A549 (cell line): Measurements from ENCODE around the gene NPTXR. TPM values are rescaled to one million over a fixed set of nuclear protein-coding genes. Genes with fewer than 3 reads are reported as not detected.

ENCODE experiments used
- ATAC-seq, 2 experiments: fragments of 200-7000 bp in 1 of 2; fragments of >200 bp in 1 of 2; cut with Nextera tagmentation in 1 of 2; cut with Tn5 transposase in 1 of 2; 3 replicates each; pipeline versions ENCODE4 v1.8.0 to v1.9.1; 2018 to 2020; ENCODE audit warnings: mild to moderate bottlenecking in 1 of 2, moderate library complexity in 1 of 2
- CTCF ChIA-PET: fragments of 300-600 bp; sonication (Branson Sonifier 250); formaldehyde crosslinking; extraction: SDS; loops from one replicate; lab custom pipeline; 2021; ENCODE audit warnings: antibody characterized with exemption, inconsistent platforms; lab: Yijun Ruan, JAX
- POLR2A ChIA-PET: fragments of 350-600 bp; formaldehyde crosslinking; extraction: SDS; loops from one replicate; lab custom pipeline; 2021; ENCODE audit warnings: antibody characterized with exemption, inconsistent platforms; lab: Yijun Ruan, JAX
- DNase-seq, 2 experiments: peaks; one replicate each; pipeline versions ENCODE4 v3.0.0 to v3.0.0-alpha.2; 2011 to 2016; ENCODE audit warnings: low read depth in 1 of 2, low spot score in 1 of 2
- FAIRE-seq: peaks from 2 replicates; lab custom pipeline; 2011; peaks lifted over from hg19 to GRCh38; lab: Jason Lieb, UNC
- H3K27ac ChIP-seq, 2 experiments: fragments of >200 bp; sonication (Bioruptor Twin); formaldehyde crosslinking; 3 replicates each; pipeline ENCODE4 v1.5.1; 2016 to 2017
- H3K4me1 ChIP-seq: fragments of >200 bp; sonication (Bioruptor Twin); formaldehyde crosslinking; 3 replicates; pipeline ENCODE4 v1.6.1; 2016
- H3K4me2 ChIP-seq: fragments of >200 bp; sonication (Bioruptor Twin); formaldehyde crosslinking; 3 replicates; pipeline ENCODE4 v1.6.1; 2016
- H3K4me3 ChIP-seq: fragments of >200 bp; sonication (Bioruptor Twin); formaldehyde crosslinking; 3 replicates; pipeline ENCODE4 v1.5.1; 2016
- H3K9me3 ChIP-seq: fragments of >200 bp; sonication (Bioruptor Twin); formaldehyde crosslinking; 3 replicates; pipeline ENCODE4 v1.6.1; 2016
- ATOH8 ChIP-seq: fragments of 250-450 bp; sonication (Bioruptor Pico); IDR thresholded peaks from 2 replicates; pipeline ENCODE4 v1.5.0; 2020; ENCODE audit warnings: low read depth, mild to moderate bottlenecking, moderate library complexity
- CBX2 ChIP-seq: fragments of 200-600 bp; sonication (generic); IDR thresholded peaks from 2 replicates; pipeline ENCODE4 v1.6.1; 2016; ENCODE audit warnings: low read depth, mild to moderate bottlenecking, borderline replicate concordance
- CBX8 ChIP-seq: fragments of 200-600 bp; sonication (generic); IDR thresholded peaks from 2 replicates; pipeline ENCODE4 v1.6.1; 2016
- ELK1 ChIP-seq: fragments of 150-350 bp; IDR thresholded peaks from 2 replicates; pipeline ENCODE4 v1.6.1; 2014; ENCODE audit warnings: low read depth, mild to moderate bottlenecking, low read length
- ESRRA ChIP-seq: fragments of 150-350 bp; IDR thresholded peaks from 2 replicates; pipeline ENCODE4 v1.6.1; 2014; ENCODE audit warnings: mild to moderate bottlenecking, low read length, borderline replicate concordance
- FOSB ChIP-seq: fragments of 250-450 bp; sonication (Bioruptor Pico); IDR thresholded peaks from 2 replicates; pipeline ENCODE4 v1.5.0; 2020; ENCODE audit warnings: mild to moderate bottlenecking, moderate library complexity
- GATA3 ChIP-seq: IDR thresholded peaks from 2 replicates; pipeline ENCODE4 v1.6.1; 2012; ENCODE audit warnings: borderline replicate concordance
- HMGXB4 ChIP-seq: fragments of 250-450 bp; sonication (Bioruptor Pico); IDR thresholded peaks from 2 replicates; pipeline ENCODE4 v1.5.0; 2021; ENCODE audit warnings: mild to moderate bottlenecking, moderate library complexity, borderline replicate concordance
- HOXA7 ChIP-seq: fragments of 250-450 bp; sonication (Bioruptor Pico); IDR thresholded peaks from 2 replicates; pipeline ENCODE4 v1.5.0; 2020; ENCODE audit warnings: mild to moderate bottlenecking, moderate library complexity
- JUNB ChIP-seq: fragments of >200 bp; sonication (Bioruptor Twin); formaldehyde crosslinking; IDR thresholded peaks from 2 replicates; pipeline ENCODE4 v1.6.1; 2016
- MYC ChIP-seq: IDR thresholded peaks from 2 replicates; pipeline ENCODE4 v1.6.1; 2012; ENCODE audit warnings: mild to moderate bottlenecking, inconsistent platforms, low read length, improper control_type of control experiment, borderline replicate concordance
- NPAS2 ChIP-seq: fragments of 250-450 bp; sonication (Bioruptor Pico); IDR thresholded peaks from 2 replicates; pipeline ENCODE4 v1.8.0; 2022; ENCODE audit warnings: mild to moderate bottlenecking, moderate library complexity, borderline replicate concordance
- PBX3 ChIP-seq: IDR thresholded peaks from 2 replicates; pipeline ENCODE4 v1.6.1; 2012
- RAD21 ChIP-seq, 2 experiments: fragments of >200 bp in 1 of 2; sonication (Bioruptor Twin) in 1 of 2; formaldehyde crosslinking in 1 of 2; IDR thresholded peaks in 1 of 2; conservative IDR thresholded peaks in 1 of 2; 2 replicates in 1 of 2; 3 replicates in 1 of 2; pipeline ENCODE4 v1.6.1; 2012 to 2018; ENCODE audit warnings: inconsistent platforms in 1 of 2
- RCOR1 ChIP-seq: fragments of 150-350 bp; IDR thresholded peaks from 2 replicates; pipeline ENCODE4 v1.6.1; 2014; ENCODE audit warnings: antibody characterized with exemption, low read length, low read depth
- RNF2 ChIP-seq: fragments of 200-600 bp; sonication (generic); IDR thresholded peaks from 2 replicates; pipeline ENCODE4 v1.6.1; 2016; ENCODE audit warnings: low read depth, mild to moderate bottlenecking, antibody characterized with exemption, moderate library complexity, borderline replicate concordance
- SMC3 ChIP-seq: fragments of >200 bp; sonication (Bioruptor Twin); formaldehyde crosslinking; IDR thresholded peaks from 3 replicates; pipeline ENCODE4 v1.6.1; 2018; ENCODE audit warnings: inconsistent platforms
- ZC3H11A ChIP-seq: fragments of 450-650 bp; IDR thresholded peaks from 2 replicates; pipeline ENCODE4 v1.6.1; 2014; ENCODE audit warnings: antibody characterized with exemption, mild to moderate bottlenecking
- ZNF302 ChIP-seq: fragments of 250-450 bp; sonication (Bioruptor Pico); IDR thresholded peaks from 2 replicates; pipeline ENCODE4 v1.9.0; 2021; ENCODE audit warnings: inconsistent platforms, mild to moderate bottlenecking, moderate library complexity
- WGBS: methylation state at CpG from one replicate; pipeline ENCODE4 v1.1.6; 2017; ENCODE audit errors: missing lambda C conversion rate; 5-methylcytosine and 5-hydroxymethylcytosine counted together
- polyA plus RNA-seq, 4 experiments: library from polyadenylated mRNA; depleted of rRNA in 3 of 4; stranded (reverse); fragments of >200 nt; fragmentation: RNase III in 1 of 4; extraction: RNeasy Plus Mini Kit Qiagen cat#74134 plus additional on column Dnase treatment in 1 of 4; gene quantifications; 2 replicates in 3 of 4; 3 replicates in 1 of 4; pipeline ENCODE4 v1.2.3, GENCODE V29; 2011 to 2017

NPTXR gene
- polyA plus RNA-seq, 2 of the 4 experiments (the other 2 are of a cell fraction) = 3.3 to 15.3 TPM

GRCh38 chr22:38866024-38866398 is 22.2 kb upstream of the NPTXR start:
- Histone ChIP-seq H3K4me3 (no peak overlapping the region), H3K4me1 (peaks cover 17% of the 10 kb centered on the region; the same call in 2 of the 3 replicates), H3K4me2 (no peak overlapping the region), H3K9me3 (no peaks in the 10 kb centered on the region), H3K27ac (no peak overlapping the region)
- ATAC-seq (no peak), FAIRE-seq (no peak), DNase-seq (no peak)
- CTCF ChIA-PET = interaction anchor here (9.2 kb wide), 1 partner anchor 97 kb away, joined by 112 read pairs; no protein-coding TSS in a partner anchor
- POLR2A ChIA-PET = no interaction called here
- 94% methylated on average over 2 of the region's 15 CpGs for WGBS
- TF ChIP-seq SMC3 = no peak
- TF ChIP-seq GATA3 = no peak
- TF ChIP-seq ESRRA = no peak
- TF ChIP-seq RAD21 (conservative IDR thresholded peaks at IDR 0.05 in 1 of 2, IDR thresholded peaks at IDR 0.05 in 1 of 2) = no peak
- no peak for TF ChIP-seq CBX2
- no peak for TF ChIP-seq CBX8

- DNase-seq (no peak), FAIRE-seq (no peak), ATAC-seq (no peak)
- Histone ChIP-seq H3K4me1 (peaks cover 11% of the 10 kb centered on the region; the same call in 2 of the 3 replicates), H3K9me3 (no peaks in the 10 kb centered on the region), H3K27ac (no peak overlapping the region), H3K4me3 (no peak overlapping the region), H3K4me2 (no peak overlapping the region)
- ChIA-PET POLR2A (no interaction called here), CTCF (interaction anchor here (1.4 to 9.2 kb wide), 3 partner anchors 96 to 138 kb away, joined by 6 to 112 read pairs (median 14); no protein-coding TSS in a partner anchor)
- no peak for TF ChIP-seq MYC
- no peak for TF ChIP-seq JUNB
- no peak for TF ChIP-seq ELK1
- TF ChIP-seq RCOR1 = no peak
- no peak for TF ChIP-seq ZC3H11A
- no peak for TF ChIP-seq ZNF302 (CRISPR knock-in tag)
- TF ChIP-seq ATOH8 = no peak
- TF ChIP-seq HMGXB4 = no peak
- TF ChIP-seq NPAS2 (CRISPR knock-in tag) = no peak
- no peak for TF ChIP-seq CBX8
- no peak for TF ChIP-seq ESRRA
- no peak for TF ChIP-seq HOXA7 (CRISPR knock-in tag)
- TF ChIP-seq RAD21 (conservative IDR thresholded peaks at IDR 0.05 in 1 of 2, IDR thresholded peaks at IDR 0.05 in 1 of 2) = no peak
- no peak for TF ChIP-seq PBX3
- no peak for TF ChIP-seq RNF2
- TF ChIP-seq CBX2 = no peak
- TF ChIP-seq FOSB (CRISPR knock-in tag) = no peak
- WGBS = 75% methylated on average over 13 of the region's 20 CpGs
Measured at GRCh38 chr22:38865201-38866023, 21.6 kb upstream of the NPTXR start.
